ENCODE measurements around the gene OCRL. TPM values are rescaled to one million over a fixed set of nuclear protein-coding genes. Genes with fewer than 3 reads are reported as not detected.

Gene OCRL
- total RNA-seq, 1 experiment from 2014 or later = 53.7 TPM

DNA sequence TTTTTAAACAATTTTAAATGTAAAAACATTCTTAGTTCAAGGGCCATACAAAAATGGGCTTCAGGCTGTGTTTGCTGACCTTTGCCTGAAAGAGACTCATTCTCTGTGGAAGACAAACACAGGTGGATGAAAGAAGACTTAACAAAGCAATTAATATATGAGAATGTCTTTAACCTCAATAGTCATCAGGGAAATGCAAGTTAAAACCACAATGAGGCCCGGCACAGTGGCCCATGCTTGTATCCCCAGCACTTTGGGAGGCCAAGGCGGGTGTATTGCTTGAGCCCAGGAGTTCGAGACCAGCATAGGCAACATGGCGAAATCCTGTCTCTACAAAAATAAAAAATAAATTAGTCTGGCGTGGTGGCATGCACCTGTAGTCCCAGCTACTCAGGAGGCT, 9.6 kb upstream of the OCRL start:
- no TSS peak for BruUV-seq (replicated peaks)
- ChIA-PET POLR2A (no interaction called here), CTCF (no interaction called here)
- Histone ChIP-seq H3K27ac (ENCODE audit: low read length) (no peak overlapping the region), H3K9me3 (ENCODE audit: control insufficient read depth, insufficient read depth, low read depth, low read length) (no peaks in the 10 kb centered on the region), H3K36me3 (ENCODE audit: control insufficient read depth, insufficient read depth, low read length) (no peaks in the 10 kb centered on the region), H3K4me3 (ENCODE audit: low read depth in 2 of 2, low read length in 2 of 2) (no peak overlapping the region), H3K27me3 (ENCODE audit: control insufficient read depth, insufficient read depth, low read length) (no peaks in the 10 kb centered on the region), H3K4me1 (ENCODE audit: control insufficient read depth, insufficient read depth, low read length) (peaks cover 4% of the 10 kb centered on the region; the same call in 1 of the 2 replicates)
- in situ Hi-C loops (cut with HindIII; ENCODE audit: low pct_unique_long_range_greater_than_20kb, low sequenced_read_pairs) = no loop called here
- TF ChIP-seq TCF7L2 (IDR thresholded peaks at IDR 0.05; ENCODE audit: low read depth, low read length) (no peak), POLR2AphosphoS5 (IDR thresholded peaks at IDR 0.05; ENCODE audit: low read depth, low read length) (no peak), SIN3A (IDR thresholded peaks at IDR 0.05; ENCODE audit: borderline replicate concordance, insufficient read depth, low read depth, low read length) (no peak)
- TF ChIP-seq, protein P1, sequence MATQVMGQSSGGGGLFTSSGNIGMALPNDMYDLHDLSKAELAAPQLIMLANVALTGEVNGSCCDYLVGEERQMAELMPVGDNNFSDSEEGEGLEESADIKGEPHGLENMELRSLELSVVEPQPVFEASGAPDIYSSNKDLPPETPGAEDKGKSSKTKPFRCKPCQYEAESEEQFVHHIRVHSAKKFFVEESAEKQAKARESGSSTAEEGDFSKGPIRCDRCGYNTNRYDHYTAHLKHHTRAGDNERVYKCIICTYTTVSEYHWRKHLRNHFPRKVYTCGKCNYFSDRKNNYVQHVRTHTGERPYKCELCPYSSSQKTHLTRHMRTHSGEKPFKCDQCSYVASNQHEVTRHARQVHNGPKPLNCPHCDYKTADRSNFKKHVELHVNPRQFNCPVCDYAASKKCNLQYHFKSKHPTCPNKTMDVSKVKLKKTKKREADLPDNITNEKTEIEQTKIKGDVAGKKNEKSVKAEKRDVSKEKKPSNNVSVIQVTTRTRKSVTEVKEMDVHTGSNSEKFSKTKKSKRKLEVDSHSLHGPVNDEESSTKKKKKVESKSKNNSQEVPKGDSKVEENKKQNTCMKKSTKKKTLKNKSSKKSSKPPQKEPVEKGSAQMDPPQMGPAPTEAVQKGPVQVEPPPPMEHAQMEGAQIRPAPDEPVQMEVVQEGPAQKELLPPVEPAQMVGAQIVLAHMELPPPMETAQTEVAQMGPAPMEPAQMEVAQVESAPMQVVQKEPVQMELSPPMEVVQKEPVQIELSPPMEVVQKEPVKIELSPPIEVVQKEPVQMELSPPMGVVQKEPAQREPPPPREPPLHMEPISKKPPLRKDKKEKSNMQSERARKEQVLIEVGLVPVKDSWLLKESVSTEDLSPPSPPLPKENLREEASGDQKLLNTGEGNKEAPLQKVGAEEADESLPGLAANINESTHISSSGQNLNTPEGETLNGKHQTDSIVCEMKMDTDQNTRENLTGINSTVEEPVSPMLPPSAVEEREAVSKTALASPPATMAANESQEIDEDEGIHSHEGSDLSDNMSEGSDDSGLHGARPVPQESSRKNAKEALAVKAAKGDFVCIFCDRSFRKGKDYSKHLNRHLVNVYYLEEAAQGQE (IDR thresholded peaks at IDR 0.05; ENCODE audit: insufficient read depth in 1 of 2, low read depth in 2 of 2, low read length in 1 of 2) = no peak
- TF ChIP-seq, protein P2, sequence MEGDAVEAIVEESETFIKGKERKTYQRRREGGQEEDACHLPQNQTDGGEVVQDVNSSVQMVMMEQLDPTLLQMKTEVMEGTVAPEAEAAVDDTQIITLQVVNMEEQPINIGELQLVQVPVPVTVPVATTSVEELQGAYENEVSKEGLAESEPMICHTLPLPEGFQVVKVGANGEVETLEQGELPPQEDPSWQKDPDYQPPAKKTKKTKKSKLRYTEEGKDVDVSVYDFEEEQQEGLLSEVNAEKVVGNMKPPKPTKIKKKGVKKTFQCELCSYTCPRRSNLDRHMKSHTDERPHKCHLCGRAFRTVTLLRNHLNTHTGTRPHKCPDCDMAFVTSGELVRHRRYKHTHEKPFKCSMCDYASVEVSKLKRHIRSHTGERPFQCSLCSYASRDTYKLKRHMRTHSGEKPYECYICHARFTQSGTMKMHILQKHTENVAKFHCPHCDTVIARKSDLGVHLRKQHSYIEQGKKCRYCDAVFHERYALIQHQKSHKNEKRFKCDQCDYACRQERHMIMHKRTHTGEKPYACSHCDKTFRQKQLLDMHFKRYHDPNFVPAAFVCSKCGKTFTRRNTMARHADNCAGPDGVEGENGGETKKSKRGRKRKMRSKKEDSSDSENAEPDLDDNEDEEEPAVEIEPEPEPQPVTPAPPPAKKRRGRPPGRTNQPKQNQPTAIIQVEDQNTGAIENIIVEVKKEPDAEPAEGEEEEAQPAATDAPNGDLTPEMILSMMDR (IDR thresholded peaks at IDR 0.05) = no peak
- intact Hi-C loops (cut with micrococcal nuclease; ENCODE audit: unreplicated experiment) = no loop called here
- ATAC-seq (no peak), DNase-seq (ENCODE audit: low read depth, low spot score) (no peak)

DNA sequence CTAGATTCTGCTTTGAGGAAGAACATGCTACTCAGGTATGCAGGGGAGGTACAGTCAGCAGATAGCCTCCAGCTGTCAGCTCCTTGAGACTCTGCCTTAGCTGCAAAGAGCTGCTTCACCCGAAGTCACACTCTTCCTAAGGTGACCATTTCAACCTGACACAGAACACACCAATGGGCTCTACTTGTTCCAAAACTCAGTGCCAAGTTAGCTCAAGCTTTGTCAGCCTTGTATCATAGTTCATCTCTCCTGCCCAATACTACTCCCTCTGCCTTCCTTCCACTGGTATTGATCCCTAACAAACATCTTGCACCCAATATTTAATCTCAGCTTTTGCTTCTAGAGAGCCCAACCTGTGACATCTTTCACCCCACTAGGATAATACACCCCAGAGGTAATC, 8.9 kb upstream of the OCRL start:
- Histone ChIP-seq H3K9me3 (ENCODE audit: control insufficient read depth, insufficient read depth, low read depth, low read length) (no peaks in the 10 kb centered on the region), H3K36me3 (ENCODE audit: control insufficient read depth, insufficient read depth, low read length) (no peaks in the 10 kb centered on the region), H3K27ac (ENCODE audit: low read length) (no peak overlapping the region), H3K4me3 (ENCODE audit: low read depth in 2 of 2, low read length in 2 of 2) (no peak overlapping the region), H3K4me1 (ENCODE audit: control insufficient read depth, insufficient read depth, low read length) (peaks cover 4% of the 10 kb centered on the region; the same call in 1 of the 2 replicates), H3K27me3 (ENCODE audit: control insufficient read depth, insufficient read depth, low read length) (no peaks in the 10 kb centered on the region)
- intact Hi-C loops (cut with micrococcal nuclease; ENCODE audit: unreplicated experiment) = no loop called here
- in situ Hi-C loops (cut with HindIII; ENCODE audit: low pct_unique_long_range_greater_than_20kb, low sequenced_read_pairs) = no loop called here
- ChIA-PET POLR2A (no interaction called here), CTCF (no interaction called here)
- no TSS peak for BruUV-seq (replicated peaks)
- ATAC-seq (no peak), DNase-seq (ENCODE audit: low read depth, low spot score) (no peak)
- TF ChIP-seq TCF7L2 (IDR thresholded peaks at IDR 0.05; ENCODE audit: low read depth, low read length) = no peak
- TF ChIP-seq, protein P1 (IDR thresholded peaks at IDR 0.05; ENCODE audit: insufficient read depth in 1 of 2, low read depth in 2 of 2, low read length in 1 of 2) = no peak
- no peak for TF ChIP-seq POLR2AphosphoS5 (IDR thresholded peaks at IDR 0.05; ENCODE audit: low read depth, low read length)
- TF ChIP-seq SIN3A (IDR thresholded peaks at IDR 0.05; ENCODE audit: borderline replicate concordance, insufficient read depth, low read depth, low read length) = no peak
- TF ChIP-seq, protein P2 (IDR thresholded peaks at IDR 0.05) = no peak

Data from Panc1 (cell line).